ENCODE results near the gene MTUS2.

The MTUS2 gene

GRCh38 chr13:29504691-29505090 is 684.6 kb downstream of the MTUS2 start:
- Histone ChIP-seq H3K9me2 (replicated peaks; ENCODE audit: low read depth, low read length) (no peaks in the 10 kb centered on the region), H2AFZ (ENCODE audit: low read length) (no peak overlapping the region), H3K9me3 (ENCODE audit: insufficient read depth, low read depth, low read length) (no peaks in the 10 kb centered on the region), H3F3A (ENCODE audit: low read depth) (no peaks in the 10 kb centered on the region), H3K4me2 (ENCODE audit: low read depth, low read length, poor library complexity, severe bottlenecking) (no peak overlapping the region), H3K9ac (ENCODE audit: low read depth, low read length, poor library complexity, severe bottlenecking) (no peak overlapping the region), H3K36me3 (ENCODE audit: insufficient read depth, low read length) (no peaks in the 10 kb centered on the region), H3K79me2 (ENCODE audit: insufficient read depth, low read length) (no peaks in the 10 kb centered on the region), H4K20me1 (ENCODE audit: insufficient read depth, low read length, poor library complexity, severe bottlenecking) (peaks cover 3% of the 10 kb centered on the region), H3K4me3 (ENCODE audit: low read length, poor library complexity, severe bottlenecking) (no peak overlapping the region), H3K4me1 (ENCODE audit: insufficient read depth, low read length, poor library complexity, severe bottlenecking) (peaks cover 3% of the 10 kb centered on the region), H3K27me3 (ENCODE audit: insufficient read depth, low read length, poor library complexity, severe bottlenecking) (no peaks in the 10 kb centered on the region)
- no peak for TF ChIP-seq CTCF (conservative IDR thresholded peaks at IDR 0.05; ENCODE audit: low read length)
- TF ChIP-seq EZH2phosphoT487 (IDR thresholded peaks at IDR 0.05; ENCODE audit: borderline replicate concordance): no peak

DNA sequence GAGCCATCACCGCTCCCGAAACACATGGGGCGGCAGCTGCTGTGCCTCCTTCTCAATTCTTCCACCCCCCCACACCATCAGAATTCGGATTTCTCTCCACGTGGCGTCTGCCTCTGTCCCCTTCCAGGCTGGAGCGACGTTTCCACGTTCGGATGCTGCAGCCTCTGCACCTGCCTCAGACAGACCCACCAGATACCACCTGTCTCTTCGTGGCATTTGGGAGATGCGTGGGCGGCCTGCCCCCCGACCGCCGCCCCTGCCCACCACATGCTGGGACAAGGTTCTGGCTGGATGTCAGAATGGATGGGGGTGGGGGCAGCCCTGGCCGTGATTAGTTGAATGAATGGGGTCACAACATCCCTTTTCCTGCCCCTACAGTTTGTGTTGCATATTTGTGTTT is 685.4 kb downstream of the MTUS2 start:
- Histone ChIP-seq H3K9ac (ENCODE audit: low read depth, low read length, poor library complexity, severe bottlenecking) (no peak overlapping the region), H3F3A (ENCODE audit: low read depth) (no peaks in the 10 kb centered on the region), H3K4me3 (ENCODE audit: low read length, poor library complexity, severe bottlenecking) (no peak overlapping the region), H3K9me2 (replicated peaks; ENCODE audit: low read depth, low read length) (no peaks in the 10 kb centered on the region), H3K4me1 (ENCODE audit: insufficient read depth, low read length, poor library complexity, severe bottlenecking) (peaks cover 3% of the 10 kb centered on the region), H2AFZ (ENCODE audit: low read length) (no peak overlapping the region), H3K9me3 (ENCODE audit: insufficient read depth, low read depth, low read length) (no peaks in the 10 kb centered on the region), H3K4me2 (ENCODE audit: low read depth, low read length, poor library complexity, severe bottlenecking) (no peak overlapping the region), H3K27me3 (ENCODE audit: insufficient read depth, low read length, poor library complexity, severe bottlenecking) (no peaks in the 10 kb centered on the region), H4K20me1 (ENCODE audit: insufficient read depth, low read length, poor library complexity, severe bottlenecking) (peaks cover 3% of the 10 kb centered on the region), H3K79me2 (ENCODE audit: insufficient read depth, low read length) (no peaks in the 10 kb centered on the region), H3K36me3 (ENCODE audit: insufficient read depth, low read length) (peaks cover under 1% of the 10 kb centered on the region; the same call in 1 of the 2 replicates)
- TF ChIP-seq EZH2phosphoT487 (IDR thresholded peaks at IDR 0.05; ENCODE audit: borderline replicate concordance) (no peak), CTCF (conservative IDR thresholded peaks at IDR 0.05; ENCODE audit: low read length) (no peak)

- TF ChIP-seq CTCF (conservative IDR thresholded peaks at IDR 0.05; ENCODE audit: low read length) (no peak), EZH2phosphoT487 (IDR thresholded peaks at IDR 0.05; ENCODE audit: borderline replicate concordance) (no peak)
- no peak overlapping the region for H3K4me2 ChIP-seq (ENCODE audit: low read depth, low read length, poor library complexity, severe bottlenecking)
- no peaks in the 10 kb centered on the region for H3K79me2 ChIP-seq (ENCODE audit: insufficient read depth, low read length)
- no peak overlapping the region for H2AFZ ChIP-seq (ENCODE audit: low read length)
- H4K20me1 ChIP-seq (ENCODE audit: insufficient read depth, low read length, poor library complexity, severe bottlenecking): peaks cover 3% of the 10 kb centered on the region
- H3K27me3 ChIP-seq (ENCODE audit: insufficient read depth, low read length, poor library complexity, severe bottlenecking): no peaks in the 10 kb centered on the region
- H3F3A ChIP-seq (ENCODE audit: low read depth): no peaks in the 10 kb centered on the region
- peaks cover 4% of the 10 kb centered on the region; the same call in 1 of the 2 replicates for H3K36me3 ChIP-seq (ENCODE audit: insufficient read depth, low read length)
- no peak overlapping the region for H3K9ac ChIP-seq (ENCODE audit: low read depth, low read length, poor library complexity, severe bottlenecking)
- no peaks in the 10 kb centered on the region for H3K9me2 ChIP-seq (replicated peaks; ENCODE audit: low read depth, low read length)
- no peaks in the 10 kb centered on the region for H3K9me3 ChIP-seq (ENCODE audit: insufficient read depth, low read depth, low read length)
- no peak overlapping the region for H3K4me3 ChIP-seq (ENCODE audit: low read length, poor library complexity, severe bottlenecking)
- H3K4me1 ChIP-seq (ENCODE audit: insufficient read depth, low read length, poor library complexity, severe bottlenecking): peaks cover 3% of the 10 kb centered on the region
Measured at GRCh38 chr13:29505950-29506349, 685.8 kb downstream of the MTUS2 start.
